ENCODE results near the gene CTNNBIP1. TPM values are rescaled to one million over a fixed set of nuclear protein-coding genes. Genes with fewer than 3 reads are reported as not detected.

The CTNNBIP1 gene
- total and polyA plus RNA-seq, 9 of the 15 experiments (the other 6 are each of a cell fraction or from before 2014, with no cell fraction given), result 0.65 to 29.2 (median 14.7) TPM

GRCh38 chr1:9859281-9860014, 50.6 kb downstream of the CTNNBIP1 start (continued):
- no peak for TF ChIP-seq USF1 (CRISPR knock-in tag; IDR thresholded peaks at IDR 0.05)
- TF ChIP-seq EP400 (IDR thresholded peaks at IDR 0.05), result no peak
- TF ChIP-seq CTCF (IDR thresholded peaks at IDR 0.05 in 2 of 3, conservative IDR thresholded peaks at IDR 0.05 in 1 of 3; ENCODE audit: insufficient read depth in 2 of 3, low read depth in 1 of 3, low read length in 3 of 3), result no peak

- Histone ChIP-seq H4K20me1 (replicated peaks; ENCODE audit: control insufficient read depth, insufficient read depth, low read length) (0 out of 2 replicates have a peak, but pooled peaks cover 9% of the 10 kb centered on the region), H3K4me2 (ENCODE audit: insufficient read depth, low read length) (no peak overlapping the region), H3K4me3 (no peak overlapping the region), H2AFZ (ENCODE audit: low read depth, low read length) (no peak overlapping the region), H3K27me3 (ENCODE audit: control insufficient read depth in 2 of 2, insufficient read depth in 2 of 2, low read length in 2 of 2) (no peaks in the 10 kb centered on the region), H3K9me1 (ENCODE audit: control insufficient read depth, insufficient read depth, low read length) (no peaks in the 10 kb centered on the region), H3K9me3 (replicated peaks; ENCODE audit: control insufficient read depth, insufficient read depth, low read depth, low read length) (peaks cover 1% of the 10 kb centered on the region; the same call in 1 of the 2 replicates), H3K9ac (ENCODE audit: insufficient read depth in 1 of 2, low read depth in 2 of 2, low read length in 2 of 2) (no peak overlapping the region), H3K4me1 (replicated peaks in 1 of 2; ENCODE audit: control insufficient read depth in 2 of 2, insufficient read depth in 2 of 2, low read length in 2 of 2) (peaks cover 0 to 6% of the 10 kb centered on the region in 2 experiments; a peak in 1 of 5 replicates), H3K79me2 (ENCODE audit: control insufficient read depth, insufficient read depth, low read length) (no peaks in the 10 kb centered on the region), H3K27ac (ENCODE audit: extremely low read depth, low read depth, low read length) (no peak overlapping the region), H3K36me3 (ENCODE audit: control insufficient read depth, insufficient read depth, low read length) (no peaks in the 10 kb centered on the region)
- DNase-seq (ENCODE audit: extremely low read depth in 1 of 4, low spot score in 3 of 4) (no peak), FAIRE-seq (no peak), ATAC-seq (no peak)
- ChIA-PET CTCF (ENCODE audit: low intra/inter-chr PET ratio) (no interaction called here), POLR2A (interaction anchor here (0.5 to 1.6 kb wide), 4 partner anchors 9 to 1166 kb away, joined by 3 to 5 read pairs (median 4); no protein-coding TSS in a partner anchor)
- in situ Hi-C loops (cut with MboI), result no loop called here
- BruUV-seq (replicated peaks), result no TSS peak
- WGBS (ENCODE audit: insufficient coverage, low coverage, missing lambda C conversion rate), result 40% methylated on average over 6 of the region's 6 CpGs
- TF ChIP-seq ZNF253 (CRISPR knock-in tag; conservative IDR thresholded peaks at IDR 0.05) (no peak), RBM25 (IDR thresholded peaks at IDR 0.05; ENCODE audit: low read depth, low read length, severe bottlenecking) (peak; percentile 41), BCOR (IDR thresholded peaks at IDR 0.05) (0 out of 2 replicates have a peak, but pooled peaks have one; percentile 48)
- intact Hi-C loops (cut with micrococcal nuclease), result no loop called here
Observed at GRCh38 chr1:9858293-9859035, 51.6 kb downstream of the CTNNBIP1 start.
